NCI-H2196 (cell line): Measurements from ENCODE around the gene SLK.

ENCODE experiments used
- DNase-seq: peaks from one replicate; lab custom pipeline; 2025; ENCODE audit not compliant: unreplicated experiment; lab: John Stamatoyannopoulos, UW

Gene SLK

DNA sequence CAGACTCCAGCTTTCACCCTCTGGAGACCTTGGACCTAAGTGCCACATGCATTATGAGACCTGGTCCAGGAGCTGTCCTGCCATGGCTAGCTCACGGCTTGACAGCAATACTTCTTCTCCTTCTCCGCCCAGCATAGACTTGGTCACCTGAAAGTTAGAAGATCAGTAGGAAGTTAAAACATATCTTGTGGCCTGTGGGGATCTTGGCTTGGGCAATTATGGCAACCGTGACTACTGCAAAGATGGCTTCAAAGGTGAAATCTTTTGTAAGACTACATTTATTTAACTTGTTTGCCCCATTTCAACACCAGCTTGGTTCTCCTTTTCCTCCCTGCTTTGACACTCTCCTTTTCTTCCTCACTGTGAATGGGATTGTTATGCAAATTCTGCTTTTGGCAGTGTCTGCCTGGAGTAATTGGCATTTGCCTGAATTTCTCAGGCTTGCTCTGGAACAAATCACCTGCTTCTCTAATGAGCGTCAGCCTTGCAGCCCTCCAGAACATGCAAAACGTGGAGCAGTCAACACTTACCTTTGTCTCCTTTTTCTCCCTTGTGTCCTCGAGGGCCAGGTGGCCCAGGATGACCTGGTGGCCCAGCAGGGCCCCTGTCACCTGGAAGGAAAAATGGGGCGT lies 65.3 kb downstream of the SLK start:
- no peak for DNase-seq

- no peak for DNase-seq
Observed at GRCh38 chr10:104033401-104033930, 66.5 kb downstream of the SLK start.

- no peak for DNase-seq
Observed at GRCh38 chr10:104033966-104034365, 67.0 kb downstream of the SLK start.

DNA sequence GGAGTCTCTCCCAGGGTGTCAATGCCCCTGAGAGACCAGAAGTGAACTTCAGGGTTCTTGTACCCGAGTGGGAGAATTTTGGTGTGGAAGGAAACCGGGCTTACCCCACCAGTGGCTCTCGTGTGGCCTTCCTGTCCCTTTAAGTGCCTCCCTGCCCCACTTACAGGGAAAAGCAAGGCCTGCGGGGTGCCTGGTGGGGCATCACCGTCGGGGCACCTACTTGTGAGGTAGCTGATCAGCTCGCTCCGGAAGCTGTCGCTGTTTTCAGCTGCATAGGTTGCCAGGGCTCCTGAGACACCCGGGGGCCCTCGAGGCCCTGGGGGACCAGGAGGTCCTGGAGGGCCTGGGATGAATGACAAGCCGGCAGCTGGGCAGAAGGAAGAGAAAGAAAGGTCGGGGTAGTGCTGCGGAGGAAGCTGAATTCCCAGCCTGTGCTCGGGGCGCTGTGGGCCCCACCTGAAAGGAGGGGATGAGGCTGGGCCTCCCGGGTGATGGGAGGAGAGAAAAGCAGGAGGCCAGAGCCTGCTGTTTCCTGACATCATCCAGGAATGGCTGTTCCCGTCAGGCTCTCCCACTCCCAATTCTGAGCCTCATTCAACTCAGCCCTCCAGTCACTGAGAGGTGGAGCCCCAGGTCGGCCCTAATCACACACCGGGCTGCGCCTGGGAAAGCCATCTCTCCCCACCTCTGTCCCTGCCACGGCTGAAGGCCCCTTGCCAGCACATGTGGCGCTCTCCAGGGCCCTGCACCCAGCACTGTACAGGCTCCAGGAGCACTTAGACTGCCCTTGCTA lies 67.7 kb downstream of the SLK start:
- DNase-seq = no peak

- no peak for DNase-seq
Observed at GRCh38 chr10:104035194-104036068, 68.5 kb downstream of the SLK start.

- no peak for DNase-seq
Observed at GRCh38 chr10:104036069-104036384, 69.1 kb downstream of the SLK start.

- DNase-seq = no peak
Observed at GRCh38 chr10:104036518-104037260, 69.7 kb downstream of the SLK start.

DNA sequence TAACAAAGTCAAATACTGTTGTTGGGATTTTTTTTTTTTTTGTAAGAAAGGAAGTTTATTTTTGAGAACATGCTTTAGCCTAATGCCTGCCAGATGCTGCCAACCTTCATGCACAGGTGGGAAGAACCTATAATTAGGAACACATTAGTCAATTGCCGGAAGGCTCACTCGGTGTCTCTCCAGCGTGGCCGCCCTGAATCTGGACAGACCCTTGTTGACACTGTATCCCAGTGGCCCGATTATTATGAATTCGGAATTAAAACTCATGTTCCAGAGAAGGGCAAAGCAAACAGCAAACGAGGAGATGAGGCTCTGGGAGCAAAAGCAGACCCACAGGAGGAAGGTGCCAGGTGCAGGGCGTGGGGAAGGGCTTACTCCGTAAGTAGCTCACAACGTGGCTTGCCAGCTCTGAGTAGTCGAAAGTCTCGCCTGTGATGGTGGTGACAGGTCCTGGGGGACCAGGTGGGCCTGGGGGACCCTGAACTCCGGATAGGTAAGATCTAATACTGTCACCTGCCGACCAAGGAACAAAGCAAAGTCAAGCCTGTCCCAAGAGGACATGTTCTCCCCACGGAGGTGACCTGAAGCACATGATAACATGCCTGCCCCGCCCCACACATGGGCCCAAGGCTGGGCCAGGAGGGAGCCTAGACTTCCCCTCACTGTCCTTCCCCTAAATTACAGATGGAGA lies 70.5 kb downstream of the SLK start:
- DNase-seq = no peak

GRCh38 chr10:104038537-104038936 lies 71.6 kb downstream of the SLK start:
- DNase-seq = no peak

- DNase-seq = no peak
Observed at GRCh38 chr10:104038958-104039752, 72.2 kb downstream of the SLK start.

GRCh38 chr10:104040382-104040781 lies 73.4 kb downstream of the SLK start:
- DNase-seq = no peak

DNA sequence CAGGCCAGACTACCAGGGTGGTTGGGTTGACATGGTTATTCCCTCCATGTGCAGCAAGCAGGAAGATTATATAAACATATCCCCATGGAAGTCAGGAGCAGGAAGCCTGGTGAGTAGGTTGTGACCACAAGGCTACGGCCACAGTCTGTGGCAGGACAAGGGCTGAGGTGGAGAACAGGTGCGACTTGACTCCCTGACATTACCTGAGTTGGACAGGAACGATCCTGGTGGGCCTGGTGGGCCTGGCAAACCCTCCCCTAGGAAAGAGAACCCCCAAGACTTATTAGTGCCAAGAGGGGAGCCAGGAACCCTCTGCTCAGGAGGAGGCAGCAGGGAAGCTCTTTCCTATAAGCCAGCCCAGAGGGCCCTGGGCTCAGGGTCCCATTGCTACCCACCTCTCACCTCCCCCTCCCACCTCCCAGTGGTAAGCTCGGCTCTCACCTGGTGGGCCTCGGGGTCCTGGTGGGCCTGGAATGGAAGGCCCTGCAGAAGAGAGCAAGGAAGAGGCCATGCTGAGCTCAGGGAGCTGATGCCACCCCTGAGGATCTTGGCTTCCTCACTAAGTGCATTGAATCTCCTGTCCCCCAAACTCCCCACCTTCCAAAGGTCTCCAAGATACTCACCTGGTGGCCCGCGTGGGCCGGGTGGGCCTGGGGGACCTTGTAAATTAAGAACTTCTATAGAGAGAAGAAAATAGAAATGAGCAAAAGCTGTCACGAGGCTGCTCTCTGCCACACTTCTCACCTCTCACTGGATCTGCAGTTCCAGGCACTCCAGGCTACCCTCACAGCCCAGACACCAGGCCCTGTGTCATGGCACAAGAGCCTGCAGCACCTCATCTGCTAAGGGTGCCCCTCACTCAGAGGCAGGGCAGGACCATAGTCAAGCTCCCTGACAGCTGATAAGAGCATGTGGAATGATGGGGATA lies 74.2 kb downstream of the SLK start:
- DNase-seq = no peak

DNA sequence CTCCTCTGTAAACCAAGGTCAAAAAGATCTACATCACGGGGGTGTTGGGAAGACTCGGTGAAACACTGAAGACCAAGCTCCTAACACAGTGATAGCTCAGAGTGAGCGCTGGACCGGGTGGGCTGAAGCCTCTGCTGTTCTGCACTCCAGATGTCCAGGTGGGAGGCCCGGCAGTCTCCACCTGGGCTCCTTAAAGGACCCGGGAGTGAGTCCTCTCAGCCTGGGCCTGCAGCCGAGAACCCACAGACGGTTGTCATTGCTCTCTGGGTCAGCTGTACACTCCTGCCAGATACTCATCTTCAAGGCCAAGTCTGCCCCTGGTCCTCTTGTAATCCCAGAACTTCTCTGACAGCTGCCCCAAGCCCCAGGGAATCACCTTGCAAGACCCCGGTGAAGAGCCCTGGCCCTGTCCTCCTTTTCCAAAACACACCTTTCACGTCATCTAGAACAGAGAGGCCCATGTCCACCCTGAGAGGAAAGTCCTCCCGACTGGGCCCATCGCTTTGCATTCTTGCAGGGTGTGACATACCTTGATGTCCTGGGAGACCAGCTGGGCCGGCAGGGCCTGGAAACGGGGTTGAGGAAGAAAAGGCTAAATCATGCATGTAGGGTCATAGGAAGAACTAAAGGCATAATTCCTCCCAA lies 75.1 kb downstream of the SLK start:
- DNase-seq = no peak

DNA sequence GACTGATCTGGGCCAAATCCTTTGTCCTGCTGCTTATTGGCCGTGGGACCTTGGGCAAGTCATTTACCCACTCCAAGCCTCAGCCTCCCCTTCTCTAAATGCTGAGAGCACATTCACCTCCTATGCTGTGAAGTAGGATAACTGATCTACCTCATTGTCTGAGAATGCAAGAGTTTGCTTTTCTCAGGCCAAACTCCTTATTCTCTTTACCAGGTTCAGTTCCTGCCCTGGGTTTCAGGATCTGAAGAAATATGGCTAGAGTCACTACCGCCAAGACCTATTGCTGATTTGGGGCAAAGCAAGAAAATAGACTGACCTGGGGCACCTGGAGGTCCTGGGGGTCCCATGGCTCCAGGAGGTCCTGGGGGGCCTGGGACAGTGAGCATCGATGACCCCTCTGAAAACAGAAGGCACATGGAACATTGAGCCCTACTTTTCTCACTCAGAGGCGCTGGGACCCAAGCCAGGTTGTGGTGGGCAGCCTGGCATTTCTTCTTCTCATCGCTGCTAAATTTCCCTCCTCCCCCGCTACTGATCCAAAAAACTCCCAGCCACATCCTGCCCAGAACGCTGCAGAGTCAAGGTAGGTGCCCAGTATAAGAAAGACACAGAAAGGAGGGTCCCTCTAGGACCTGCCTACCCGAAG lies 76.4 kb downstream of the SLK start:
- no peak for DNase-seq

GRCh38 chr10:104043854-104044253 lies 76.9 kb downstream of the SLK start:
- no peak for DNase-seq

DNA sequence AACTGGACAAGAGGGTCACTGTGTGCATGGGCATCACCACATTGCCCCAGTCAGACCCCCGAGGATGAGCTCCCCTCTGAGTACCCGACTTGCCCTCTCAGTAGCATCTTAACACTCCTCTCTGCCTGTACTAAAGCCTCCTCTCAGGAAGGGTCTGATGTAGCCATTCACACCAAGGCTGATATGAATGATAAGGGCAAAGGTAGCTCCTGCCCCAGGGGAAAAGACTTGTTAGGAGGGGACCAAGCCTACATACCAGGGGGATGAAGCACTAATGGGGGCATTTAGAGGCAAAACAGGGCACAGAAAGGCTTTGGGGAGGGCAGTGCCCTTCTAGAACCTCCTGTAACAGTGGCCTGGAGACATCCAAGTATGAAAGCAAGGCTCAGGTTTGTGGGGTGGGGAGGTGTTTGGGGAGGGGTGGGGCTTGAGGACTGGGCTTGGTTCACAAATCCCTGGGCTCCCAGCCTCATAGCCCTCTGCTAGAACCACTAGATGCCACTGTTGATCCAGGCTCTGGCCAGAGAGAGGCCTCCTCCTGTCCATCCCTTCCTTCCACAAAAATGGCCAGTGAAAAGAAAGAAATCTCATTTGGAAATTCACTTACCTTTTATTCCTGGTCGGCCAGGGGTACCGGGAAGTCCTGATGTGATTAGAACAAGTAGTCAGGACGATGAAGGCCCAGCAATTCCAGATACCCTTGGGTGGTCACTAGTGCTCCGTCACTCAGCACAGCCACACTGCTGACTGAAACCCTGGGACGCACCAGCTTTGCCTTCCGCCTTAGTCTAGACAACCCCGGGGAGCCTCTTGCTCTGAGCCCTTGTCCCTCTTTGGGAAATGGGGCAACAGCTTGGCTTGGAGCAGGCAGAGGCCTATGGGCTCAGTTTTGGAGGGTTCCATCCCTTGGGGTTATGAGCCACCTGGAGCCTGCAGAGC lies 78.5 kb downstream of the SLK start:
- peak; percentile 45 for DNase-seq
